ENCODE results near the gene PHACTR1.
"Not testable (repeated sequence)": the region's sequence is repeated elsewhere in the genome, so short reads cannot be mapped to it uniquely, and the experiment has no call there.

PHACTR1 gene

GRCh38 chr6:13112921-13113320 is 396.4 kb downstream of the PHACTR1 start:
- no peak for DNase-seq (ENCODE audit: low spot score)

DNA sequence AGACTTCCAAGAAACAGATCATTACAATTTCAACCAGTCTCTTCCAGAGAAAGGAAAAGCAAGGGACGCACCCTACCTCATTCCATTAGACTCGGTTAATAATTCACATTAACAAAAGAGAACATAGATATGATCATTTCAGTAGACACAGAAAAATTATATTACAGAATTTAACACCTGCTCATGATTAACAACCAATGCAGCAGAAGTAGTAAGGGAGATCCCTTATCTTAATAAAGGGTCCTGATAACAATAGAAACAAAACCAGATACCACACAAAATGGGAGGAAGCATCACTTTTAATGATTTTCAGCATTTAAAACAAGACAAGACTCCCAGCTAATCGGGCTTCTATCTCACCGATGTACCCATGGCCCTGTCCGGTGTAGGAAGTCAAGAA is 396.8 kb downstream of the PHACTR1 start:
- DNase-seq (ENCODE audit: low spot score), result no peak

GRCh38 chr6:13113981-13114593 is 397.5 kb downstream of the PHACTR1 start:
- DNase-seq (ENCODE audit: low spot score), result no peak

DNA sequence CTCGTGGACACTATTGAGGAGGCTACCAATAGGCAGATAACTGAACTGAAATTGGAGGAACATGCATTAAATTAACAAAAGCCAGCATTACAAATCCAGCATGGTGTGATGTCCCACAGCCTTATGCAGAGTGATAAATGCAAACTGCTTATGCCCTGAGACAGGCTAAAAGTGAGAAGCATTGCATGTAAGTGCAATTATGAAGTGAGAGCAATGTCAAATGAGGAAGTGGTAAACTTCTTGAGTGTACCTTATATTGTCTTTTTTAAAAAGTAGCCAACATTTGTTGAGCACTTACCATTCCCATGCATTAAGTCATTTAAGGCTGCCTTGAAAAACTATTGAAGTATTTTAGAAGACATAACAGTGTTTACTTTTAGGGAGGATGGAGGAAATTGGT is 399.6 kb downstream of the PHACTR1 start:
- DNase-seq (ENCODE audit: low spot score), result no peak

DNA sequence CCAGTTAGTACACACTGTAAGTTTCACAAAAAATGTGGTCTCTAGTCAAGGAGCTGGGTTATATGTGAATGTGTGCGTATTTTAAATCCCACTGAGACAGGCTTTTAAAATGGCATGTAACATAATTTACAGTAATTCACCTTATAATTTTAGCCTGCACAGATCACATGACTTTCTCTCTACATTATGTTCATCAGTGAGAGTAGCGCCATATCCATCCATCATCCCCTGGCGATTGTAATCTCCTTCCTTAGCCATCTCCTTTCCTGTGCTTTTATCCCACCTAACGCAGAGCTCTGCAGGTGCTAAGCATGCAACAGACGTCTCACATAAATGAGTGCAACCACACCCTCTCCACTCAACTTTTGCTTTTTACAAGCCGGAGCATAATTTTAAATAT is 401.0 kb downstream of the PHACTR1 start:
- no peak for DNase-seq (ENCODE audit: low spot score)

DNA sequence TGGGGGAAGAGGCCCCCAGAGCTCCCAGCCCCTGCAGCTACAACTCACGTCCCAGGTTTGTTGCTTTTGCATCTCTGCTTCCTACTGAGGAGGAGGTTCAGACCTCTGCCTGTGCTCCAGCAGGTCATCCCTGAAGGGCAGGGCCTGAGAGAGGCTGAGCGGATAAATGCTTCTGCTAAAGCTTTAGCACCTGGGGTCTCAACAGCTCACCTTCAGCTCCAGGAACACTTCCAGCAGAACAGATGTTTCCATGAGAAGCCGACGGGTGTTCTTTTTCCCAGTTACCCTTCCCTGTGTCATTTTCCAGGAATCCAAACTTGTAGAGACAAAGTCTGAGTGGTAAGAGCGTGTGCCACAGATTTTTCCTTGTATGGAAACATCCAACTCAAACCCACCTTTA is 403.0 kb downstream of the PHACTR1 start:
- DNase-seq (ENCODE audit: low spot score), result no peak

GRCh38 chr6:13120483-13121482 is 404.2 kb downstream of the PHACTR1 start:
- DNase-seq (ENCODE audit: low spot score), result no peak

- no peak for DNase-seq (ENCODE audit: low spot score)
Measured at GRCh38 chr6:13124131-13124530, 407.6 kb downstream of the PHACTR1 start.

- no peak for DNase-seq (ENCODE audit: low spot score)
Measured at GRCh38 chr6:13125841-13126240, 409.3 kb downstream of the PHACTR1 start.

DNA sequence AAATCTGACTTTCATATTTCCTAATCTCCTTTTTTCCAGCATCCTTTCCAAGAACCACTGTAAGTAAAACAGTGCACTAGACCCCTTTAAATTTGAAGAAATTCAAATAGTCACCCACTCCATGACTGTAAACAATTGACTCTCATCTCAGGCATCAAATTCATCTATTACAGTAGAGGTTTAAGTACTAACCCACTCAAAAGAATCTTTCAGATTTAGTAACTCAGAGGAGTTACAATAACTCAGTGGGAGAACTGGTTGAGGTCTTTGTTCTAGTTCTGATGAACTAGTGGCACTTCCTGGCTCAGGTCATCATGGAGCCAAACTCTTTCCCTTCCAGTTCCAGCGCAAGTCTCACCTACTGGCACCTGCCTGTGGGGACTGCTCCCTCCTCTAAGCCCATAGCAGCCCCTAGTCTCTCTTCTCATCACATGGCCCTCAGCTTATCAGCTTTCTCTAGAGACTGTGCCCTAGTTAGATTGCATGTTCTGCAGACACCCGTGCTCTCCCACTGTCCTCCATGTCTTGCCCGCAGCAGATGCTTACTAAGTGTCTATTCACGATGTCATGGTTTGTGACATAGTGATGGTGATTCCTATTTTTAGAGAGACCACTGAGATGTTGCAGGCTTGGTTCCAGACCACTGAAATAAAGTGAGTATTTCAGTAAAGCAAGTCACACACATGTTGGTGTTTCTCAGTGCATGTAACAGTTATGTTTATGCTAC is 415.5 kb downstream of the PHACTR1 start:
- DNase-seq (ENCODE audit: low spot score), result no peak

DNA sequence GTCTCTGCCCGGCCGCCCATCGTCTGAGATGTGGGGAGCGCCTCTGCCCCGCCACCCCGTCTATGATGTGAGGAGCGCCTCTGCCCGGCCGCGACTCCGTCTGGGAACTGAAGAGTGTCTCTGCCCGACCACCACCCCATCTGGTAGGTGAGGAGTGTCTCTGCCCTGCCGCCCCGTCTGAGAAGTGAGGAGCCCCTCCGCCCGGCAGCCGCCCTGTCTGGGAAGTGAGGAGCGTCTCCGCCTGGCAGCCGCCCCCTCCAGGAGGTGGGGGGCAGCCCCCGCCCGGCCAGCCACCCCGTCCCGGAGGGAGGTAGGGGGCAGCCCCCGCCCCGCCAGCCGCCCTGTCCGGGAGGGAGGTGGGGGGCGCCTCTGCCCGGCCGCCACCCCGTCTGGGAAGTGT is 417.3 kb downstream of the PHACTR1 start:
- not testable (repeated sequence) for DNase-seq (ENCODE audit: low spot score)

- no peak for DNase-seq (ENCODE audit: low spot score)
Measured at GRCh38 chr6:13135152-13135551, 418.6 kb downstream of the PHACTR1 start.

DNA sequence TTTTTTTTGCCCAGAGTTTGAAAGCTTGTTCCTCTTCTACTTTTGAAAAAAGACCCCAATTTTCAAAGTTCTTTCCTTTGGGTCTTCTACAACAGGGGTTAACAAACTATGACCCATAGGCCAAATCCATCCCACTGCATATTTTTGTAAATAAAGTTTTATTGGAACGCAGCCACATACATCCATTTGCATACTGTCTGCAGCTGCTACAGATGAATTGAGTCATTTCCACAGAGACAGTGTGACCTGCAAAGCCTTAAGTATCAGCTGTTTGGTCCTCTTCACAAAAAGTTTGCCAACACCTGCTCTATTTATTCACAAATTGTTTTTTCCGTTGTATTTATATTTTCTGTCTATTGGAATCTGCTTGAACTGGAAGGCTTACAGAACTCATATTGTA is 422.6 kb downstream of the PHACTR1 start:
- no peak for DNase-seq (ENCODE audit: low spot score)

GRCh38 chr6:13140980-13141379 is 424.4 kb downstream of the PHACTR1 start:
- DNase-seq (ENCODE audit: low spot score), result no peak

DNA sequence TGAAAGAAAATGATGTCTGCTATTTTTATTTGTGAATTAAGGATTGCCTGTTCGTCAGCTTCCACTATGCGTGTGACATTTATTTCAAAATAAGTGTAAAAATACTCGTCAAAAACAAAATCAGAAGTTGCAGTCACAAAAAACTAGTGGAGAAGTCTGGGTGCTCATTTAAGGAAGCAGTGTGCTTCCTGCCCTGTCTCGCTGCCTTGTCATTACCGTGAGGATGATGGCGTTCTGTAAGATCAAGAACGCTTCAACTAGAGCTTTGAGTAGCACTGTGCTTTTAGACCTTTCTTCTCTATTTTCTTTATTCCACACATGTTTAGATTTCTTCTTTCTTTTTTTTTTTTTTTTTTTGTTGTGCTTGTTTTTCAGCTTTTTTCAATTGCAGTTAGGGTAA is 424.8 kb downstream of the PHACTR1 start:
- DNase-seq (ENCODE audit: low spot score), result no peak

GRCh38 chr6:13142611-13143010 is 426.0 kb downstream of the PHACTR1 start:
- DNase-seq (ENCODE audit: low spot score), result no peak

GRCh38 chr6:13146442-13146841 is 429.9 kb downstream of the PHACTR1 start:
- no peak for DNase-seq (ENCODE audit: low spot score)

DNA sequence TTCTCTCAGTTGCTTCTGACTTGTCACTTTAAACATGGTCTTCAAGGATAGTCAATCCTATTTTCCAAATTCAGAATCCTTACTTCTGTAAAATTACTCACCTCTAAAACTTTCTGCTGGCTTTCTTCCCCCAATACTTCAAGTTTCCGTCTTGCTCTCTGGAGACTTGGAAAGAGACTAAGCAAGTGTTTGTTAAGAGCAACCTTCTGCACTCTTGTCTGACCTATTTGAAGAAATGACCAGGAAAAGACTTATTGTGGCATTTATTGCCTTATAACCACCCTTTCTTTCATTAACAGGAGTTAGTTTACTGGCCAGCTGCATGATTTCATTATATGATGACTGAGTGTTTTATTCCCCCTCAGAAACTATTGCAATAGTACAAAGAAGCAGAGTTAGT is 430.8 kb downstream of the PHACTR1 start:
- no peak for DNase-seq (ENCODE audit: low spot score)

- DNase-seq (ENCODE audit: low spot score), result no peak
Measured at GRCh38 chr6:13147782-13148181, 431.2 kb downstream of the PHACTR1 start.

GRCh38 chr6:13152764-13153163 is 436.2 kb downstream of the PHACTR1 start:
- no peak for DNase-seq (ENCODE audit: low spot score)

DNA sequence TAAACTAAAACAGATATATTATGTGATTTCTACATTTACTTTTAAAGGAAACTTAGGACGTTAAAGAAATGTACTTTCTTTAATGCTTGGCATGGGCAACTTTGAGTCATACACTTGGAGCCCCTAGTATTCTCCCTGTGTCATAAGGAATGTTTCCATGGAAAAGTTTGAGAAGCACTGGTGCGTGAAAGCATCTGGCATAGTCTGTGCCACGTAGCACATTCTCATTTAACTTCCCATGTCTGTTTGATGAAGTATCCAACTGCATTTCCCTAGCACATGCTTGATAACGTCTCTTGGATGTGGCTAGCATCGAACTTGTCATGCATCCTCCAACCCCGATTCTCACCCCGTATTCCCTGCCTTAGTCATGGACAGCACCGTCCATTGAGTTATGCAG is 439.8 kb downstream of the PHACTR1 start:
- no peak for DNase-seq (ENCODE audit: low spot score)

- no peak for DNase-seq (ENCODE audit: low spot score)
Measured at GRCh38 chr6:13157293-13157692, 440.7 kb downstream of the PHACTR1 start.

GRCh38 chr6:13159300-13159699 is 442.7 kb downstream of the PHACTR1 start:
- no peak for DNase-seq (ENCODE audit: low spot score)
